HepG2 (cell line): ENCODE results near the gene PAXX. TPM values are rescaled to one million over a fixed set of nuclear protein-coding genes. Genes with fewer than 3 reads are reported as not detected.

Experiments
- ATAC-seq: fragments of 200-7000 bp; cut with Tn5 transposase; 3 replicates; pipeline ENCODE4 v1.9.1; 2020; ENCODE audit warnings: mild to moderate bottlenecking, moderate library complexity
- BruUV-seq: library from RNA; stranded (reverse); fragments of 400-500 nt; replicated peaks from 2 replicates; lab custom pipeline; 2021; lab: Mats Ljungman, UMichigan
- CTCF ChIA-PET: fragments of 300-600 bp; formaldehyde crosslinking; extraction: SDS; loops from one replicate; lab custom pipeline; 2021; ENCODE audit warnings: low total read pairs, inconsistent platforms, low intra/inter-chr PET ratio; lab: Yijun Ruan, JAX
- POLR2A ChIA-PET: fragments of 350-600 bp; sonication (Branson Sonifier 250); formaldehyde crosslinking; loops from one replicate; lab custom pipeline; 2020; ENCODE audit warnings: antibody characterized with exemption, inconsistent platforms; lab: Yijun Ruan, JAX
- DNase-seq: peaks from one replicate; pipeline ENCODE4 v3.0.0-alpha.2; 2015; ENCODE audit warnings: low spot score
- FAIRE-seq: peaks from 3 replicates; lab custom pipeline; 2011; peaks lifted over from hg19 to GRCh38; lab: Jason Lieb, UNC
- H2AFZ ChIP-seq: one replicate; pipeline ENCODE4 v1.6.1; 2011; ENCODE audit warnings: low read length, inconsistent platforms
- H3K27ac ChIP-seq: fragments of 300-600 bp; 3 replicates; pipeline ENCODE4 v1.8.0; 2011; ENCODE audit warnings: mixed run types, mild to moderate bottlenecking, mixed read lengths, low read length, inconsistent platforms; ENCODE audit not compliant: insufficient read depth; ENCODE audit errors: extremely low read length
- H3K27me3 ChIP-seq, 2 experiments: fragments of 200-600 bp in 1 of 2; 2 replicates in 1 of 2; 3 replicates in 1 of 2; pipeline versions ENCODE4 v1.6.0 to v1.8.0; 2011; ENCODE audit warnings: low read length in 2 of 2, mild to moderate bottlenecking in 2 of 2, moderate library complexity in 2 of 2, inconsistent platforms in 1 of 2; ENCODE audit not compliant: insufficient read depth in 2 of 2, control insufficient read depth in 1 of 2
- H3K36me3 ChIP-seq, 2 experiments: fragments of 200-600 bp in 1 of 2; replicated peaks in 1 of 2; 2 replicates in 1 of 2; 3 replicates in 1 of 2; pipeline versions ENCODE4 v1.5.1 to v1.8.0; 2011; ENCODE audit warnings: low read length in 2 of 2, inconsistent platforms in 1 of 2; ENCODE audit not compliant: insufficient read depth in 2 of 2, control insufficient read depth in 1 of 2
- H3K4me1 ChIP-seq: 2 replicates; pipeline ENCODE4 v1.5.1; 2012; ENCODE audit warnings: low read length, inconsistent platforms; ENCODE audit not compliant: insufficient read depth
- H3K4me2 ChIP-seq: 2 replicates; pipeline ENCODE4 v1.6.0; 2011; ENCODE audit warnings: low read depth, low read length, inconsistent platforms
- H3K4me3 ChIP-seq, 3 experiments: fragments of 200-600 bp in 1 of 3; sonication (generic), shearing (Covaris generic) in 1 of 3; replicated peaks in 1 of 3; 2 replicates each; pipeline ENCODE4 v1.5.1; 2011 to 2016; ENCODE audit warnings: low read length in 3 of 3, inconsistent platforms in 2 of 3, low read depth in 2 of 3, mild to moderate bottlenecking in 2 of 3, control low read depth in 1 of 3, mixed read lengths in 1 of 3; ENCODE audit not compliant: insufficient read depth in 1 of 3
- H3K79me2 ChIP-seq: one replicate; pipeline ENCODE4 v1.6.1; 2011; ENCODE audit warnings: low read length, inconsistent platforms; ENCODE audit not compliant: insufficient read depth
- H3K9ac ChIP-seq: 2 replicates; pipeline ENCODE4 v1.6.0; 2011; ENCODE audit warnings: mild to moderate bottlenecking, low read depth, low read length, inconsistent platforms; ENCODE audit not compliant: insufficient read depth
- H3K9me3 ChIP-seq: 2 replicates; pipeline ENCODE4 v1.5.1; 2012; ENCODE audit warnings: mild to moderate bottlenecking, low read length
- H4K20me1 ChIP-seq: 2 replicates; pipeline ENCODE4 v1.6.0; 2011; ENCODE audit warnings: inconsistent platforms, mild to moderate bottlenecking, low read length, moderate library complexity; ENCODE audit not compliant: insufficient read depth
- E2F2 ChIP-seq: sonication (generic); formaldehyde crosslinking; IDR thresholded peaks from 2 replicates; pipeline ENCODE4 v1.4.0; 2020; ENCODE audit warnings: missing genetic modification reagents, borderline replicate concordance
- HMG20B ChIP-seq: conservative IDR thresholded peaks from 2 replicates; pipeline ENCODE4 v1.6.1; 2016; ENCODE audit warnings: missing genetic modification reagents, missing compliant biosample characterization
- MAFG ChIP-seq: sonication (generic); formaldehyde crosslinking; IDR thresholded peaks from 2 replicates; pipeline ENCODE4 v1.5.1; 2020; ENCODE audit warnings: mild to moderate bottlenecking, missing genetic modification reagents
- NFYB ChIP-seq: sonication (generic); formaldehyde crosslinking; IDR thresholded peaks from 2 replicates; pipeline ENCODE4 v1.4.0; 2020; ENCODE audit warnings: missing genetic modification reagents
- RAD51 ChIP-seq: fragments of 450-650 bp; IDR thresholded peaks from 2 replicates; pipeline ENCODE4 v1.6.1; 2016; ENCODE audit warnings: borderline replicate concordance
- SRSF1 ChIP-seq: fragments of 200-400 bp; formaldehyde crosslinking; optimal IDR thresholded peaks from 2 replicates; pipeline ENCODE3; 2017; ENCODE audit warnings: mild to moderate bottlenecking, low read depth, low read length, moderate library complexity
- ZNF143 ChIP-seq: sonication (generic); formaldehyde crosslinking; IDR thresholded peaks from 2 replicates; pipeline ENCODE4 v1.4.0; 2020; ENCODE audit warnings: missing genetic modification reagents
- ZNF207 ChIP-seq: fragments of 450-650 bp; IDR thresholded peaks from 2 replicates; pipeline ENCODE4 v1.6.1; 2016; ENCODE audit warnings: antibody characterized with exemption, borderline replicate concordance
- ZNF446 ChIP-seq: sonication (generic); formaldehyde crosslinking; IDR thresholded peaks from 2 replicates; pipeline ENCODE4 v1.5.0; 2020; ENCODE audit warnings: mild to moderate bottlenecking, missing genetic modification reagents
- ZNF660 ChIP-seq: sonication (generic); formaldehyde crosslinking; IDR thresholded peaks from 2 replicates; pipeline ENCODE4 v1.5.1; 2020; ENCODE audit warnings: mild to moderate bottlenecking, low read depth, missing genetic modification reagents, borderline replicate concordance
- ZNF672 ChIP-seq: sonication (generic); formaldehyde crosslinking; IDR thresholded peaks from 2 replicates; pipeline ENCODE4 v1.8.1; 2022; ENCODE audit warnings: missing genetic modification reagents
- ZNF782 ChIP-seq: sonication (generic); formaldehyde crosslinking; IDR thresholded peaks from 2 replicates; pipeline ENCODE4 v1.4.0; 2020; ENCODE audit warnings: missing genetic modification reagents, mild to moderate bottlenecking, borderline replicate concordance
- ZNF788 ChIP-seq: sonication (generic); formaldehyde crosslinking; IDR thresholded peaks from 2 replicates; pipeline ENCODE4 v1.5.0; 2020; ENCODE audit warnings: mild to moderate bottlenecking, missing genetic modification reagents, borderline replicate concordance
- WGBS: methylation state at CpG from one replicate; pipeline ENCODE4 v1.1.6; 2017; ENCODE audit warnings: low lambda C conversion rate; 5-methylcytosine and 5-hydroxymethylcytosine counted together
- in situ Hi-C: cut with HindIII; loops from 2 replicates; pipeline ENCODE4 v1.10.0; 2017; ENCODE audit warnings: low pct_unique_long_range_greater_than_20kb; ENCODE audit not compliant: extremely low pct_ligation_motif_present
- intact Hi-C: fragments of 100-400 bp; cut with micrococcal nuclease; formaldehyde crosslinking; loops from one replicate; pipeline ENCODE4 v1.10.0; 2022; ENCODE audit not compliant: unreplicated experiment
- polyA plus RNA-seq, 8 experiments: library from polyadenylated mRNA; depleted of rRNA in 3 of 8; stranded (reverse) in 7 of 8; unstranded in 1 of 8; fragments of >200 nt; fragmentation: Illumina TruSeq in 4 of 8; extraction: Trizol in 4 of 8; gene quantifications; 2 replicates each; pipeline versions ENCODE4 v1.2.1 to v1.2.3, GENCODE V29; 2011 to 2016; ENCODE audit warnings: low read depth in 4 of 8, missing spikeins in 1 of 8, mixed read lengths in 1 of 8; ENCODE audit not compliant: insufficient read depth in 1 of 8
- total RNA-seq, 5 experiments: library from RNA; depleted of rRNA; stranded (reverse); fragments of >200 nt; fragmentation: Illumina TruSeq; extraction: Trizol; gene quantifications; 2 replicates each; pipeline ENCODE4 v1.2.3, GENCODE V29; 2016; ENCODE audit warnings: low read depth in 1 of 5
- TF ChIP-seq, protein P1 (sequence below): sonication (generic); formaldehyde crosslinking; IDR thresholded peaks from 2 replicates; pipeline ENCODE4 v1.4.0; 2020; ENCODE audit warnings: missing genetic modification reagents
- TF ChIP-seq, protein P2 (sequence below): sonication (generic); formaldehyde crosslinking; IDR thresholded peaks from 2 replicates; pipeline ENCODE4 v1.4.0; 2020; ENCODE audit warnings: missing genetic modification reagents
- TF ChIP-seq, protein P3 (sequence below): sonication (generic); formaldehyde crosslinking; IDR thresholded peaks from 2 replicates; pipeline ENCODE4 v1.8.1; 2022; ENCODE audit warnings: mild to moderate bottlenecking, missing genetic modification reagents

PAXX gene
- total and polyA plus RNA-seq, 2 of the 13 experiments (the other 11 are each of a cell fraction or from before 2014, with no cell fraction given) = 14.0 to 31.9 TPM

GRCh38 chr9:136949817-136950655, 42.2 kb upstream of the PAXX start:
- in situ Hi-C loops = loop anchor here (5.0 kb wide), 1 partner anchor 82 kb away; the partner anchor contains the start of gene FUT7
- peaks cover 56% of the 10 kb centered on the region for H3K4me1 ChIP-seq
- H2AFZ ChIP-seq = no peak overlapping the region
- FAIRE-seq = peak; percentile 83
- ChIA-PET CTCF (no interaction called here), POLR2A (interaction anchor here (0.7 to 2.5 kb wide), 10 partner anchors 16 to 118 kb away, joined by 3 to 7 read pairs (median 4); partner anchors contain the start of gene CLIC3)
- TSS peak; percentile 87 for BruUV-seq
- H3K4me3 ChIP-seq = peak overlapping the region; percentile 68 to 90 (median 87)
- WGBS = no CpG with 5 or more reads among the region's 63 CpGs
- H3K27ac ChIP-seq = peak overlapping the region; percentile 95
- no peaks in the 10 kb centered on the region for H3K27me3 ChIP-seq
- no peaks in the 10 kb centered on the region for H3K9me3 ChIP-seq
- peak overlapping the region; percentile 100 for H3K4me2 ChIP-seq
- intact Hi-C loops = loop anchor here (2.0 kb wide), 2 partner anchors 19 to 85 kb away; no protein-coding TSS in a partner anchor
- peak overlapping the region; percentile 86 for H3K9ac ChIP-seq
- no peaks in the 10 kb centered on the region for H3K36me3 ChIP-seq
- H4K20me1 ChIP-seq = no peaks in the 10 kb centered on the region
- DNase-seq = peak; percentile 94
- peak; percentile 80 for ATAC-seq
- peaks cover 5% of the 10 kb centered on the region for H3K79me2 ChIP-seq
- TF ChIP-seq MAFG = no peak
- no peak; the same call in 1 of the 2 replicates for TF ChIP-seq ZNF143
- no peak for TF ChIP-seq ZNF207
- TF ChIP-seq ZNF782 = peak; percentile 69
- TF ChIP-seq RAD51 = peak; percentile 93
- TF ChIP-seq, protein P1, sequence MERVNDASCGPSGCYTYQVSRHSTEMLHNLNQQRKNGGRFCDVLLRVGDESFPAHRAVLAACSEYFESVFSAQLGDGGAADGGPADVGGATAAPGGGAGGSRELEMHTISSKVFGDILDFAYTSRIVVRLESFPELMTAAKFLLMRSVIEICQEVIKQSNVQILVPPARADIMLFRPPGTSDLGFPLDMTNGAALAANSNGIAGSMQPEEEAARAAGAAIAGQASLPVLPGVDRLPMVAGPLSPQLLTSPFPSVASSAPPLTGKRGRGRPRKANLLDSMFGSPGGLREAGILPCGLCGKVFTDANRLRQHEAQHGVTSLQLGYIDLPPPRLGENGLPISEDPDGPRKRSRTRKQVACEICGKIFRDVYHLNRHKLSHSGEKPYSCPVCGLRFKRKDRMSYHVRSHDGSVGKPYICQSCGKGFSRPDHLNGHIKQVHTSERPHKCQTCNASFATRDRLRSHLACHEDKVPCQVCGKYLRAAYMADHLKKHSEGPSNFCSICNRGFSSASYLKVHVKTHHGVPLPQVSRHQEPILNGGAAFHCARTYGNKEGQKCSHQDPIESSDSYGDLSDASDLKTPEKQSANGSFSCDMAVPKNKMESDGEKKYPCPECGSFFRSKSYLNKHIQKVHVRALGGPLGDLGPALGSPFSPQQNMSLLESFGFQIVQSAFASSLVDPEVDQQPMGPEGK (CRISPR knock-in tag) = peak; percentile 92
- TF ChIP-seq, protein P2, sequence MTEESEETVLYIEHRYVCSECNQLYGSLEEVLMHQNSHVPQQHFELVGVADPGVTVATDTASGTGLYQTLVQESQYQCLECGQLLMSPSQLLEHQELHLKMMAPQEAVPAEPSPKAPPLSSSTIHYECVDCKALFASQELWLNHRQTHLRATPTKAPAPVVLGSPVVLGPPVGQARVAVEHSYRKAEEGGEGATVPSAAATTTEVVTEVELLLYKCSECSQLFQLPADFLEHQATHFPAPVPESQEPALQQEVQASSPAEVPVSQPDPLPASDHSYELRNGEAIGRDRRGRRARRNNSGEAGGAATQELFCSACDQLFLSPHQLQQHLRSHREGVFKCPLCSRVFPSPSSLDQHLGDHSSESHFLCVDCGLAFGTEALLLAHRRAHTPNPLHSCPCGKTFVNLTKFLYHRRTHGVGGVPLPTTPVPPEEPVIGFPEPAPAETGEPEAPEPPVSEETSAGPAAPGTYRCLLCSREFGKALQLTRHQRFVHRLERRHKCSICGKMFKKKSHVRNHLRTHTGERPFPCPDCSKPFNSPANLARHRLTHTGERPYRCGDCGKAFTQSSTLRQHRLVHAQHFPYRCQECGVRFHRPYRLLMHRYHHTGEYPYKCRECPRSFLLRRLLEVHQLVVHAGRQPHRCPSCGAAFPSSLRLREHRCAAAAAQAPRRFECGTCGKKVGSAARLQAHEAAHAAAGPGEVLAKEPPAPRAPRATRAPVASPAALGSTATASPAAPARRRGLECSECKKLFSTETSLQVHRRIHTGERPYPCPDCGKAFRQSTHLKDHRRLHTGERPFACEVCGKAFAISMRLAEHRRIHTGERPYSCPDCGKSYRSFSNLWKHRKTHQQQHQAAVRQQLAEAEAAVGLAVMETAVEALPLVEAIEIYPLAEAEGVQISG (CRISPR knock-in tag) = peak; percentile 46; the same call in 1 of the 2 replicates
- TF ChIP-seq, protein P3, sequence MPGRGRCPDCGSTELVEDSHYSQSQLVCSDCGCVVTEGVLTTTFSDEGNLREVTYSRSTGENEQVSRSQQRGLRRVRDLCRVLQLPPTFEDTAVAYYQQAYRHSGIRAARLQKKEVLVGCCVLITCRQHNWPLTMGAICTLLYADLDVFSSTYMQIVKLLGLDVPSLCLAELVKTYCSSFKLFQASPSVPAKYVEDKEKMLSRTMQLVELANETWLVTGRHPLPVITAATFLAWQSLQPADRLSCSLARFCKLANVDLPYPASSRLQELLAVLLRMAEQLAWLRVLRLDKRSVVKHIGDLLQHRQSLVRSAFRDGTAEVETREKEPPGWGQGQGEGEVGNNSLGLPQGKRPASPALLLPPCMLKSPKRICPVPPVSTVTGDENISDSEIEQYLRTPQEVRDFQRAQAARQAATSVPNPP (CRISPR knock-in tag) = no peak
- TF ChIP-seq NFYB = peak; percentile 97
- TF ChIP-seq ZNF788 (CRISPR knock-in tag) = peak; percentile 60; the same call in 1 of the 2 replicates
- TF ChIP-seq E2F2 = 0 out of 2 replicates have a peak, but pooled peaks have one; percentile 11
- TF ChIP-seq ZNF672 = no peak
- TF ChIP-seq ZNF446 (CRISPR knock-in tag) = peak; percentile 35; the same call in 1 of the 2 replicates
- TF ChIP-seq HMG20B (CRISPR knock-in tag) = 0 out of 2 replicates have a peak, but pooled peaks have one; percentile 49
- peak; percentile 65 for TF ChIP-seq SRSF1
- TF ChIP-seq ZNF660 (CRISPR knock-in tag) = no peak
